DOHH2 (cell line): ENCODE results near the gene HMCES.

Source experiments
- CTCF ChIP-seq: fragments of 200-600 bp; sonication (generic); IDR thresholded peaks from one replicate; pipeline ENCODE4 v1.5.1; 2014; ENCODE audit warnings: antibody characterized with exemption, mild to moderate bottlenecking, low read depth, low read length; ENCODE audit not compliant: poor library complexity, severe bottlenecking
- EZH2phosphoT487 ChIP-seq: fragments of 200-600 bp; sonication (generic); IDR thresholded peaks from 2 replicates; pipeline ENCODE4 v1.6.1; 2017; ENCODE audit warnings: borderline replicate concordance, mild to moderate bottlenecking, antibody characterized with exemption, low read length, moderate library complexity, mixed read lengths

- no peak for TF ChIP-seq CTCF
- no peak for TF ChIP-seq EZH2phosphoT487
These were observed 47.5 kb downstream of the HMCES start for GRCh38 chr3:129326138-129326537.
